ENCODE data around the gene PHLPP1.

DNA sequence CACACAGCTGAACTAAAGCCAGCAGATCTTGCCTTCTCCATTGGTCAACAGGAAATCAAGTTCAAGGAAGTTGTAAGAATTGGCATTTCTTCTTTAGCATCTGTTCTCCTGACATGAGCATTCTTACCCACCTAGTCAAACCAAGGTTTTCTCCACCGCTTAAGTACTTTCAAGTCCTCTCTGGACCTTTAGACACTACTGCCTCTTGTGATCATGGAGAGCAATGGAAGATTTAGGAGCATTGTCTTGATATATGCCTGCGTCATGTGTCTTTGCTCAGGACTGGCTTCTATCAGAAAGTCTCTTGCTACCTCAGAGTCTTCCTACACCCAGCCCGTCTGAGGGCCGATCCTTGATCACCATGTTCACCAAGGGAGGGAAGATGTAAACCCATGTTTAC lies 262.2 kb downstream of the PHLPP1 start:
- TF ChIP-seq, protein P1, sequence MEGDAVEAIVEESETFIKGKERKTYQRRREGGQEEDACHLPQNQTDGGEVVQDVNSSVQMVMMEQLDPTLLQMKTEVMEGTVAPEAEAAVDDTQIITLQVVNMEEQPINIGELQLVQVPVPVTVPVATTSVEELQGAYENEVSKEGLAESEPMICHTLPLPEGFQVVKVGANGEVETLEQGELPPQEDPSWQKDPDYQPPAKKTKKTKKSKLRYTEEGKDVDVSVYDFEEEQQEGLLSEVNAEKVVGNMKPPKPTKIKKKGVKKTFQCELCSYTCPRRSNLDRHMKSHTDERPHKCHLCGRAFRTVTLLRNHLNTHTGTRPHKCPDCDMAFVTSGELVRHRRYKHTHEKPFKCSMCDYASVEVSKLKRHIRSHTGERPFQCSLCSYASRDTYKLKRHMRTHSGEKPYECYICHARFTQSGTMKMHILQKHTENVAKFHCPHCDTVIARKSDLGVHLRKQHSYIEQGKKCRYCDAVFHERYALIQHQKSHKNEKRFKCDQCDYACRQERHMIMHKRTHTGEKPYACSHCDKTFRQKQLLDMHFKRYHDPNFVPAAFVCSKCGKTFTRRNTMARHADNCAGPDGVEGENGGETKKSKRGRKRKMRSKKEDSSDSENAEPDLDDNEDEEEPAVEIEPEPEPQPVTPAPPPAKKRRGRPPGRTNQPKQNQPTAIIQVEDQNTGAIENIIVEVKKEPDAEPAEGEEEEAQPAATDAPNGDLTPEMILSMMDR (IDR thresholded peaks at IDR 0.05; ENCODE audit: low read length): no peak
- TF ChIP-seq EZH2 (optimal IDR thresholded peaks at IDR 0.05; ENCODE audit: low read depth, low read length) (no peak), EZH2phosphoT487 (IDR thresholded peaks at IDR 0.05; ENCODE audit: low read length) (no peak)
